ENCODE data around the gene SGIP1.

Gene SGIP1

GRCh38 chr1:66521721-66522365 lies 12.1 kb upstream of the SGIP1 start:
- no peak for DNase-seq

DNA sequence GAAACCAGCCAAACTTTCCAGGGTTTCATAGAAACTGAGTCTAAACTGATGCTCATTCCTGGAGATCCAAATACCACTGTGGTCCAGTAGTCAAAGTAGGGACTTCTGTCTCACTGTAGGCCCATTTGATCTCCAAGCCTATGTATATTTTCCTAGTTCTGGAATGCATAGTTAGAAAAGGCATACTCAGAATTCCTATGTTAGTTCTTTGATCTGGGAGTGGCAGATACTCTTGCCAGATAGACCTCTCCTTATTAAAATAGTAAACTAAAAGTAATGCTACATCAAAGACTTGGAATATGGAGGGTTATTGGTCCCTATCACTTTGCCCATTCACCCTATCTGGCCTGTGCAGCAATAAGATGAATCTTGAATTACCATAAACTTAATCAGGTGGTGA lies 10.4 kb upstream of the SGIP1 start:
- no peak for DNase-seq

- no peak for DNase-seq
These were observed 8.9 kb upstream of the SGIP1 start for GRCh38 chr1:66525086-66525485.

GRCh38 chr1:66526036-66526435 lies 7.9 kb upstream of the SGIP1 start:
- DNase-seq = no peak

DNA sequence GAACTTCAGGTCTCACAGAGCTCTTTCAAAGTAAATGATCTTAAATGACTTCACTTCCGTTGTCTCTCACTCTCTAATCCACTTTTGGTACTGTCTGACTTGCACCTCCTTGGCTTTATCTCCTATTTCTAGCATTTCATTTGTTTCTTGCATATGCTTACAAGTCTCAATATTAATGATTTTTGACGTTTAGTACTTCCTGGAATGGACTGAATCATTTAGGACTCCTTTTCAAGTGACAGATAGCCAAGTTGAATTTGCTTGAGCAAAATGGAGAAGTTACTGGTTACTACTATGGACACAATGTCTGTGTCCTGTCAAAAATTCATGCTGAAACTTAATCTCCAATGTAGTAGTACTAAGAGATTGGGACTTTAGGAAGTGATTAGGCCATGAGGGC lies 7.0 kb upstream of the SGIP1 start:
- no peak for DNase-seq

DNA sequence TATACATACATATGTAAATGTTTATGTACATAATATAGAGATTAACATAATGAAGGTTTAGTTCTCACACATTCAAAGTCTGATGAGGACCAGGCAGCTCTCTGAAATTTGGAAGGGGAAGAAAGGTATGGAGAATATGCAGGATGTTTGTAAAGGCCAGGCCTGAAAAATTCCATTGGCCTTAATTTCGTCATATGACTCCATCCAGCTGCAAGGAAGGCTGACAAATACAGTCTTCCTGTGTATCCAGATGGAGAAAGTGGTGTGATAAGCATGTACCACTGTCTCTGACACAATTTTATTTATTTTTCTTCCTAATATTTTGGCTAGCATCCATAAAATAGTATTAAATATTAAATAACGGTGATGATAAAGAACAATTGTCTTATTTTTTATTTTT lies 6.3 kb upstream of the SGIP1 start:
- no peak for DNase-seq

GRCh38 chr1:66528580-66528979 lies 5.4 kb upstream of the SGIP1 start:
- DNase-seq = no peak

DNA sequence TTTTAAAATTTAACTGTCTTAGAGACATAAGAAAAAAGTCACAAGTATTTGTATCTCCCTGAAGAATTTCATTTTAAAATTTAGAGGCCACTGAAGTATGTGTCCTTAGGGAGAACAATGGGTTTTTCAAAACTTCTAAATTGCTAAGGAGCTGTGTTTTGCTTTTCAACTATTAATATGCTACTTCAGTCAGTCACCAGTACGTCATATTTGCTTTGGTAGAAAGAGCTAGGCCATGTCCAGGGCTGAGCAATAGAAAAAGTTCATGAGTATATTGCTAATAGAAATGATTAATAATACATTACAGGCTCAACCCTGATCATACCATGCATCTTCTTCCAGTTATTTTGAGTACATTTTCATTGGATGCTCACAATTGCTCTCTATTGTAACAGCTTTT lies 1.7 kb upstream of the SGIP1 start:
- no peak for DNase-seq

GRCh38 chr1:66532798-66533783 lies 862 bp upstream of the SGIP1 start:
- peak; percentile 72 for DNase-seq

GRCh38 chr1:66535061-66535460 lies 1.1 kb downstream of the SGIP1 start:
- no peak for DNase-seq

- no peak for DNase-seq
These were observed 1.9 kb downstream of the SGIP1 start for GRCh38 chr1:66535853-66536252.

DNA sequence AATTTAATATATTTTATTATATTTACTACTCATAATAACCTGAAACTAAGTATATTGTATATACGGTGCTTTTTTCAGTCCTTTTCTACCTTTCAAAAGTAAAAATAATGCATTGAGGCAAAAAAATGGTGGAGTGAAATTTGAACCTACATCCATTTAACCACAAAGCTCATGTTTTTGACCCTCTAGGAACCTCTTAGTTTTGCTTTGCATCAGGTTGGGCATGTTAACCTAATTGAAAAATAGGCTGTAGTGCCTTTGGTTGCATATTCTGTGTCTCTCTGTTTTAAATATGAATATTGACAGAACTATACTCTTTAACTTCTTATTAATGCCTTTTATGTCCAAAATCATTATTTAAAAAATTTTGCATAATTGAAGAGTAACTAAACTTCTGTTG lies 3.8 kb downstream of the SGIP1 start:
- no peak for DNase-seq

DNA sequence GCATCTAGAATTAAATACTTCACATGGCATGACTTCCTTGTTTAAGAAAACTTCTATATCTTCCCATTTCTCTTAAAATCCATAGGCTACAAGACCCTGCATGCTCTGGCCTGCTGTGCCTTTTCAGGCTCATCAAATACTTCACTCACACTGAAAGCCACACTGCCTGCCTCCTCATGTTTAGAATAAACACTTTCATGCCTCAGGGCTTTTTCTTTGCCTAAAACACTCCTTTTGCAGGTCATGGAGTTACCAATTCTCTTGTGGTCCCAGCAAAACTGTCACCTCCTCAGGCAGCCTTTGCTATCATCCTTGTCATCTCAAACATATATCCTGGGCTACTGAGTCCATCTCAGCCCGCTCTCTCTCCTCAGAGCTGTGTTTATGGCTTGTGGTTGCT lies 5.5 kb downstream of the SGIP1 start:
- no peak for DNase-seq

DNA sequence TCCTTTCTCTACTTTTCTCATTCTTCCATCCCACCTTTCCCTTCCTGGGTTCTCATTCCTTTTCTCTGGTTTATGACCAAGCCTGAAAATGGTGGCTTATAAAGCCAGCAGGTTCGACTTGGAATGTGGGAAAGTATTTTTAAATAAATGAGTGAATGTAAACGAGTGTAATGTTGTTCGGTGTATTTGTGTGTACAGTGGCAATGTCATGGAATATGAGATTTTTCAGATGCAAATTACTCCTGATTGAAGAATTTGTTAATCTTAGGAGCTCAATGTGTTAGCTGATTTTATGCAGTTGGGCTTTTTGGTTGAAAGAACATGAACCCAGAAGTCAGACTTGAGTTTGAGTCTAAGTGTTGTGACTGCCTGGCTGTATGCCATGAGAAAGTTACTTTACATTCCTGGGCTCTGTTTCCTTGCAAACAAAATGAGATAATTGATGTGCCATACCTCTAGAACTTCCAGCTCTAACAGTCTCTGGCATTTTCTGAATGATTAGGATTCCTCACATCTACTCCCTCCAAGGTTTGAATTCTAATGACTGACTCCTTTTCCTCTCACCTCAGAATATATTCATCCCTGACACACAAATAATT lies 6.6 kb downstream of the SGIP1 start:
- DNase-seq = no peak

- no peak for DNase-seq
These were observed 8.4 kb downstream of the SGIP1 start for GRCh38 chr1:66542314-66542713.

- peak; percentile 87 for DNase-seq
These were observed 9.1 kb downstream of the SGIP1 start for GRCh38 chr1:66542811-66543767.

DNA sequence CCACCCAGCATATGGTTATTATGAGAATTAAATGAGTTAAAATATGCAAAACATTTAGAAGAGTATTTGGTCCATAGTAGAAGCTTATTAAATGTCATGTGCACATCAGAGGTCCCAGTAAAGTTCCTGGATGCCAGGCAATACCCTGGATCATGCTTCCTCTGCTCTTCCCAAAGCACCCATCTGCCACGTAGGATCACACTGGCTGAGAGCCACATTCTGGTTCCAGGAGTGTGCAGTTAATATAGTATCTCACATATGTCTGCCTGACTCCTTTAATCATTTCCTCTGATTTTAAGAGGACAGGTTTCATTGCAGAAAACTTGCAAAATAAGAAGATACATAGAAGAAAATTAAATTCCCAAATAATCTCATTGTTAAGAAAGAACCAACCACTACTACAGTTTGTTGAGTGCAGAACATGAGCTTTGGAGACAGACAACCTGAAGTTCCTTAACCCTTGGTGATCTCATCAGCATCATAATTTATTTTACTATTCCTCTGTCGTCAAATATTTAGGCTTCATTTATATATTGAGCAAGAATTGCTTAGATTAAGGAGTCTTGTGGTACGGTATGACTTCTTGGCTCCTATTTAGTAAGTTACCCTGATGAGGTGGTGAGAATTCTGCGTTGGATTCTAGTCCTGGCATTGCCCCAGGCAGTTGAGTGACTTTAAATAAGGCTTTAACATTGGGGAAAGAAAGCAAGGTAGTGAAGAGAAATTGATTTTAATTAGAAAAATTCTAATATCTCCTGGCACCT lies 12.3 kb downstream of the SGIP1 start:
- no peak for DNase-seq

DNA sequence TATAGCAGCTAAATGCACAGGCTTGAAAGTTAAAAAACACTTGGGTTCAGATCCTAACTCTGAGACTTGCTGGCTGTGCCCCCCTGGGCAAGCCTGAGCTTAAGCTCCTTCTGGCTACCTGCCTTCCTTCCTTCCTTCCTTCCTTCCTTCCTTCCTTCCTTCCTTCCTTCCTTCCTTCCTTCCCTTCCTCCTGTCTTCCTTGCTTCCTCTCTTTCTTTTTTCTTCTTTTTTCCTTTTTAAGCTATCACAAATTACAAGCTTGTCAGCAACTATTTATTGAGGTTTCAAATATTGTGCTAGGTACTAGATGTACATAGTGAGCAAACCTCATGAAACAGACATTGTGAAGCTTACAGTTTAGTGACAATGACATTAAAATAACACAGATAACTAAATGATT lies 15.1 kb downstream of the SGIP1 start:
- DNase-seq = no peak

GRCh38 chr1:66550243-66550642 lies 16.3 kb downstream of the SGIP1 start:
- DNase-seq = no peak

GRCh38 chr1:66552287-66552686 lies 18.3 kb downstream of the SGIP1 start:
- no peak for DNase-seq

DNA sequence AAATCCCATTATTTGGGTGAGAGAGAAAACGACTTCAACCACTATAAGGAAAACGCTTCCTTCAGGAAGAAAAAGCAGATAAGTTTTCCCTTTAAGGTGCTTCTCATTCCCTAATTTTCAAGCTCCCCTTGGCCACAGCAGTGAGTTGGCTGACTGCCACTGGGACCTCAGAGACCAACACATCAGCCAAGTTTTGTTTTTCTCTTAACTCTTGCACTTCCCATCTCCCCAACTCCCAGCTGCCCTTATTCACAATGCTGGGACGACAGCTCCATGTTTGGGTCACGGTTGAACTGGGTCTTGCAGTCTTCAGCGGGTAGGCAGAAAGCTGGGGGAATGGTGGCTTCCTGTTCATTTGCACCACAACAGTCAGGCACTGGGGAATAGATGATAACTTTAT lies 18.9 kb downstream of the SGIP1 start:
- no peak for DNase-seq

DNA sequence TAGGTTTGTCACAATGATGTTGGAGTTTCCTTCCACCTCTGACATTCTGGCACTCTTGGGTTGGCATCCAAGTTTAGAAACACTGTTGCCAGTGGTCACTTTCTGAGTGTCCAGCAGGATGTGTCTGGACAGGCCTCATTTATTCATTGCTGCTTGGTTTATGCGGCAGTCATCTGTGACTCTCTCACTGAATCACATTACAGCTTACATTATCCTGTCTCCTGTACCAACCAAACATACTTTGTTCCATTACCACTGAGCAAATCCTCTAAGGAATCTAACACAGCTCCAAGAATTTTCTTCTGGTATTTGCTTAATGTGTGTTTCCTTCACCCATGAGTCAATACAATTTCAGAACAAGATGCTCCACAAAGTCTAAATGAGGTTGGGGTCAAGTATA lies 19.9 kb downstream of the SGIP1 start:
- no peak for DNase-seq

Measured in NCI-H510A (cell line).